GM23338 (cell line): ENCODE results near the gene CD9. TPM values are rescaled to one million over a fixed set of nuclear protein-coding genes. Genes with fewer than 3 reads are reported as not detected.

ENCODE experiments used
- ATAC-seq: fragments of 200-7000 bp; cut with Tn5 transposase; 3 replicates; pipeline ENCODE4 v1.9.1; 2020
- DNase-seq: peaks from one replicate; pipeline ENCODE4 v3.0.0-alpha.2; 2015; ENCODE audit warnings: low spot score
- H2AFZ ChIP-seq: fragments of 200-600 bp; sonication (generic); 2 replicates; pipeline ENCODE4 v1.8.0; 2016; ENCODE audit warnings: antibody characterized with exemption, mild to moderate bottlenecking, moderate library complexity
- H3F3A ChIP-seq: fragments of 200-600 bp; sonication (generic); replicated peaks from 2 replicates; pipeline ENCODE4 v1.8.0; 2017; ENCODE audit warnings: antibody characterized with exemption, mixed run types, low read depth
- H3K27ac ChIP-seq: fragments of 200-600 bp; sonication (generic); 2 replicates; pipeline ENCODE4 v1.6.1; 2016; ENCODE audit warnings: low read depth
- H3K27me3 ChIP-seq: fragments of 200-600 bp; sonication (generic); 2 replicates; pipeline ENCODE4 v1.8.0; 2016; ENCODE audit warnings: mild to moderate bottlenecking, mixed run types, moderate library complexity; ENCODE audit not compliant: insufficient read depth
- H3K36me3 ChIP-seq: fragments of 200-600 bp; sonication (generic); 2 replicates; pipeline ENCODE4 v1.8.0; 2016; ENCODE audit warnings: mild to moderate bottlenecking; ENCODE audit not compliant: insufficient read depth
- H3K4me1 ChIP-seq: fragments of 200-600 bp; sonication (generic); 2 replicates; pipeline ENCODE4 v1.8.0; 2016; ENCODE audit warnings: mild to moderate bottlenecking, moderate library complexity; ENCODE audit not compliant: insufficient read depth
- H3K4me2 ChIP-seq: fragments of 200-600 bp; sonication (generic); 2 replicates; pipeline ENCODE4 v1.7.1; 2017; ENCODE audit warnings: mixed run types
- H3K4me3 ChIP-seq: fragments of 200-600 bp; sonication (generic); 2 replicates; pipeline ENCODE4 v1.6.1; 2016; ENCODE audit warnings: mixed run types
- H3K79me2 ChIP-seq: fragments of 200-600 bp; sonication (generic); replicated peaks from 2 replicates; pipeline ENCODE4 v1.8.0; 2017; ENCODE audit warnings: mild to moderate bottlenecking; ENCODE audit not compliant: insufficient read depth
- H3K9me2 ChIP-seq: fragments of 200-600 bp; sonication (generic); 2 replicates; pipeline ENCODE4 v1.8.0; 2017; ENCODE audit not compliant: insufficient read depth
- H4K20me1 ChIP-seq: fragments of 200-600 bp; sonication (generic); replicated peaks from 2 replicates; pipeline ENCODE4 v1.8.0; 2017; ENCODE audit warnings: mild to moderate bottlenecking; ENCODE audit not compliant: insufficient read depth
- H3K27ac Mint-ChIP-seq: 2 replicates; pipeline ENCODE4 v1.8.0; 2020; ENCODE audit warnings: inconsistent platforms, mild to moderate bottlenecking, moderate library complexity, mixed read lengths
- H3K27me3 Mint-ChIP-seq: 3 replicates; pipeline ENCODE4 v1.8.0; 2022; ENCODE audit warnings: low read depth, mild to moderate bottlenecking, moderate library complexity, mixed read lengths, inconsistent platforms; ENCODE audit not compliant: insufficient read depth, poor library complexity
- H3K36me3 Mint-ChIP-seq: 3 replicates; pipeline ENCODE4 v1.8.0; 2021; ENCODE audit warnings: low read depth, mild to moderate bottlenecking, inconsistent platforms, moderate library complexity, mixed read lengths
- H3K4me1 Mint-ChIP-seq: 3 replicates; pipeline ENCODE4 v1.8.0; 2020; ENCODE audit warnings: mild to moderate bottlenecking, inconsistent platforms, mixed read lengths
- H3K4me3 Mint-ChIP-seq: 3 replicates; pipeline ENCODE4 v1.8.0; 2021; ENCODE audit warnings: moderate library complexity, mild to moderate bottlenecking, inconsistent platforms, mixed read lengths
- H3K9me3 Mint-ChIP-seq: 3 replicates; pipeline ENCODE4 v1.8.0; 2020; ENCODE audit warnings: moderate library complexity, mild to moderate bottlenecking, inconsistent platforms, mixed read lengths
- CREB1 ChIP-seq: fragments of 250-450 bp; sonication (Bioruptor Pico); IDR thresholded peaks from 2 replicates; pipeline ENCODE4 v1.5.0; 2020; ENCODE audit warnings: low read depth, mild to moderate bottlenecking, moderate library complexity
- EZH2 ChIP-seq: fragments of 200-600 bp; sonication (generic); IDR thresholded peaks from one replicate; pipeline ENCODE4 v1.8.0; 2017; ENCODE audit warnings: antibody characterized with exemption, mild to moderate bottlenecking, low read depth; ENCODE audit not compliant: unreplicated experiment
- EZH2phosphoT487 ChIP-seq: fragments of 200-600 bp; sonication (generic); IDR thresholded peaks from one replicate; pipeline ENCODE4 v1.8.1; 2018; ENCODE audit warnings: antibody characterized with exemption; ENCODE audit not compliant: unreplicated experiment
- JUNB ChIP-seq: IDR thresholded peaks from one replicate; pipeline ENCODE4 v1.6.1; 2016; ENCODE audit warnings: antibody characterized with exemption; ENCODE audit not compliant: unreplicated experiment
- NANOG ChIP-seq: IDR thresholded peaks from 2 replicates; pipeline ENCODE4 v1.6.1; 2016; ENCODE audit warnings: antibody characterized with exemption, borderline replicate concordance
- POLR2AphosphoS5 ChIP-seq: IDR thresholded peaks from 2 replicates; pipeline ENCODE4 v1.6.1; 2016; ENCODE audit warnings: antibody characterized with exemption, low read depth
- REST ChIP-seq: IDR thresholded peaks from one replicate; pipeline ENCODE4 v1.6.1; 2018; ENCODE audit warnings: antibody characterized with exemption; ENCODE audit not compliant: unreplicated experiment
- STAT1 ChIP-seq: IDR thresholded peaks from one replicate; pipeline ENCODE4 v1.6.1; 2016; ENCODE audit warnings: antibody characterized with exemption; ENCODE audit not compliant: unreplicated experiment
- ZNF114 ChIP-seq: fragments of 250-450 bp; sonication (Bioruptor Pico); IDR thresholded peaks from 2 replicates; pipeline ENCODE4 v1.5.0; 2020; ENCODE audit warnings: mild to moderate bottlenecking, moderate library complexity
- ZNF331 ChIP-seq: fragments of 250-450 bp; sonication (Bioruptor Pico); IDR thresholded peaks from 2 replicates; pipeline ENCODE4 v1.5.0; 2020; ENCODE audit warnings: low read depth, mild to moderate bottlenecking, moderate library complexity
- ZNF462 ChIP-seq: fragments of 250-450 bp; sonication (Bioruptor Pico); IDR thresholded peaks from 2 replicates; pipeline ENCODE4 v1.5.0; 2020; ENCODE audit warnings: mild to moderate bottlenecking, moderate library complexity
- polyA plus RNA-seq: library from polyadenylated mRNA; unstranded; fragments of >200 nt; fragmentation: Nextera tagmentation; extraction: Ambion mirVana; gene quantifications from 2 replicates; pipeline ENCODE4 v1.2.1, GENCODE V29; 2016
- total RNA-seq: library from RNA; depleted of rRNA; stranded (reverse); fragments of >200 nt; shearing (Covaris generic); gene quantifications from 2 replicates; pipeline ENCODE4 v1.2.3, GENCODE V29; 2014
- TF ChIP-seq, protein P1 (sequence below), 2 experiments: fragments of 200-600 bp in 1 of 2; sonication (generic) in 1 of 2; conservative IDR thresholded peaks; 2 replicates each; pipeline versions ENCODE4 v1.5.1 to v1.6.1; 2016 to 2017; ENCODE audit warnings: antibody characterized with exemption in 2 of 2, low read depth in 2 of 2, mild to moderate bottlenecking in 2 of 2, moderate library complexity in 1 of 2
- TF ChIP-seq, protein P2 (sequence below): IDR thresholded peaks from 2 replicates; pipeline ENCODE4 v1.6.1; 2016; ENCODE audit warnings: antibody characterized with exemption

Gene CD9
- total and polyA plus RNA-seq, 2 experiments from 2014 or later, result 222 to 251 TPM

- Histone ChIP-seq H3F3A (no peaks in the 10 kb centered on the region), H3K4me3 (no peak overlapping the region), H3K4me2 (no peak overlapping the region), H3K79me2 (no peaks in the 10 kb centered on the region), H3K4me1 (peaks cover 10% of the 10 kb centered on the region), H3K27ac (no peak overlapping the region; the same call in 1 of the 2 replicates), H3K36me3 (no peaks in the 10 kb centered on the region), H2AFZ (peak overlapping the region; percentile 96), H3K27me3 (no peaks in the 10 kb centered on the region), H3K9me2 (no peaks in the 10 kb centered on the region), H4K20me1 (no peaks in the 10 kb centered on the region)
- H3K36me3 Mint-ChIP-seq, result no peaks in the 10 kb centered on the region
- ATAC-seq (no peak), DNase-seq (no peak)
- peaks cover 12% of the 10 kb centered on the region for H3K27me3 Mint-ChIP-seq
- no peak overlapping the region for H3K4me3 Mint-ChIP-seq
- TF ChIP-seq, protein P1, sequence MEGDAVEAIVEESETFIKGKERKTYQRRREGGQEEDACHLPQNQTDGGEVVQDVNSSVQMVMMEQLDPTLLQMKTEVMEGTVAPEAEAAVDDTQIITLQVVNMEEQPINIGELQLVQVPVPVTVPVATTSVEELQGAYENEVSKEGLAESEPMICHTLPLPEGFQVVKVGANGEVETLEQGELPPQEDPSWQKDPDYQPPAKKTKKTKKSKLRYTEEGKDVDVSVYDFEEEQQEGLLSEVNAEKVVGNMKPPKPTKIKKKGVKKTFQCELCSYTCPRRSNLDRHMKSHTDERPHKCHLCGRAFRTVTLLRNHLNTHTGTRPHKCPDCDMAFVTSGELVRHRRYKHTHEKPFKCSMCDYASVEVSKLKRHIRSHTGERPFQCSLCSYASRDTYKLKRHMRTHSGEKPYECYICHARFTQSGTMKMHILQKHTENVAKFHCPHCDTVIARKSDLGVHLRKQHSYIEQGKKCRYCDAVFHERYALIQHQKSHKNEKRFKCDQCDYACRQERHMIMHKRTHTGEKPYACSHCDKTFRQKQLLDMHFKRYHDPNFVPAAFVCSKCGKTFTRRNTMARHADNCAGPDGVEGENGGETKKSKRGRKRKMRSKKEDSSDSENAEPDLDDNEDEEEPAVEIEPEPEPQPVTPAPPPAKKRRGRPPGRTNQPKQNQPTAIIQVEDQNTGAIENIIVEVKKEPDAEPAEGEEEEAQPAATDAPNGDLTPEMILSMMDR (conservative IDR thresholded peaks at IDR 0.05; ENCODE audit: low read depth in 2 of 2), result no peak
- TF ChIP-seq JUNB (no peak), ZNF462 (CRISPR knock-in tag) (no peak), ZNF114 (no peak), POLR2AphosphoS5 (no peak), NANOG (no peak), STAT1 (no peak), EZH2 (no peak), EZH2phosphoT487 (no peak), CREB1 (CRISPR knock-in tag) (no peak), REST (no peak), ZNF331 (CRISPR knock-in tag) (no peak)
- TF ChIP-seq, protein P2, sequence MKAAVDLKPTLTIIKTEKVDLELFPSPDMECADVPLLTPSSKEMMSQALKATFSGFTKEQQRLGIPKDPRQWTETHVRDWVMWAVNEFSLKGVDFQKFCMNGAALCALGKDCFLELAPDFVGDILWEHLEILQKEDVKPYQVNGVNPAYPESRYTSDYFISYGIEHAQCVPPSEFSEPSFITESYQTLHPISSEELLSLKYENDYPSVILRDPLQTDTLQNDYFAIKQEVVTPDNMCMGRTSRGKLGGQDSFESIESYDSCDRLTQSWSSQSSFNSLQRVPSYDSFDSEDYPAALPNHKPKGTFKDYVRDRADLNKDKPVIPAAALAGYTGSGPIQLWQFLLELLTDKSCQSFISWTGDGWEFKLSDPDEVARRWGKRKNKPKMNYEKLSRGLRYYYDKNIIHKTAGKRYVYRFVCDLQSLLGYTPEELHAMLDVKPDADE, result no peak
- no peak overlapping the region for H3K27ac Mint-ChIP-seq
- peaks cover 3% of the 10 kb centered on the region; the same call in 1 of the 3 replicates for H3K9me3 Mint-ChIP-seq
- H3K4me1 Mint-ChIP-seq, result peaks cover 15% of the 10 kb centered on the region
Observed at GRCh38 chr12:6181583-6182278, 18.5 kb upstream of the CD9 start.
